ENCODE results near the gene ASF1B. TPM values are rescaled to one million over a fixed set of nuclear protein-coding genes. Genes with fewer than 3 reads are reported as not detected.

The ASF1B gene
- total and polyA plus RNA-seq, 2 donors (not counting 3 experiments of a cell fraction or from before 2014, with no cell fraction given) = 39.1 to 42.4 TPM

DNA sequence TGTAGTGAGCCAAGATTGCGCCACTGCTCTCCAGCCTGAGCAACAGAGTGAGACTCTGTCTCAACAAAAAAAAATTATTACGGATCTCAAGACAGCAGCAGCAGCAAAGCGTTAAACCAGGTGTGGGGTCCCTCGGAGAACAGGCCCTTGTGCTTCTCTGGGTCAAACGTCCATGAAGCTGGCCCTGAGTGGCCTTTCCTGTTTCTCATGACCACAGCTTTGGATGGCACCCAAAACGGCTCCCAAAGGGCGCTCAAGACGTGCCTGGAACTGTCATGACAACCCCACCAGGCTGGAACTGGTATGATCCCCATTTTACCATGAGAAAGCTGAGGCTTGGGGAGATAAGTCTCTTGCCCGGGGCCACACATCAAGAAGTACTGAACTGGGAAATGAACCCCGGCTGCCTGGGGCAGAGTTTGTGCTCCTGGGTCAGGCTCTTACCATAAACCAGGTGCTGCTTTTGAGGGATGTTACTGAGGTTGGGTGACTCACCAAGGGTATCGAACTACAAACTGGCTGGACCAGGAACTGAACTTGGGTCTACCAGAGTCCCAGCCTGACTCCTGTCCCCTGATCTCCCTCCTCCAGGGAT lies 34.2 kb downstream of the ASF1B start:
- no peaks in the 10 kb centered on the region for H4K20me1 ChIP-seq (replicated peaks; ENCODE audit: control insufficient read depth, extremely low read depth, insufficient read depth, low read length)
- no peak overlapping the region for H3K4me3 ChIP-seq (replicated peaks in 1 of 3; ENCODE audit: insufficient read depth in 1 of 3, low read depth in 1 of 3, low read length in 3 of 3)
- dilution Hi-C loops (cut with MboI; ENCODE audit: extremely low pct_ligation_motif_present, low sequenced_read_pairs) = no loop called here
- FAIRE-seq = no peak
- no peaks in the 10 kb centered on the region for H3K4me1 ChIP-seq (ENCODE audit: control insufficient read depth, extremely low read depth, insufficient read depth, low read length)
- no peak for TF ChIP-seq FOS (IDR thresholded peaks at IDR 0.05; ENCODE audit: borderline replicate concordance, insufficient read depth, low read length)
- no peak for TF ChIP-seq GATA2 (IDR thresholded peaks at IDR 0.05; ENCODE audit: insufficient read depth, insufficient read length, low read depth, low read length)
- TF ChIP-seq MYC (IDR thresholded peaks at IDR 0.05; ENCODE audit: low read depth, low read length) = no peak
- TF ChIP-seq, protein P1, sequence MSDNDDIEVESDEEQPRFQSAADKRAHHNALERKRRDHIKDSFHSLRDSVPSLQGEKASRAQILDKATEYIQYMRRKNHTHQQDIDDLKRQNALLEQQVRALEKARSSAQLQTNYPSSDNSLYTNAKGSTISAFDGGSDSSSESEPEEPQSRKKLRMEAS (IDR thresholded peaks at IDR 0.05; ENCODE audit: insufficient read depth, insufficient read length) = no peak
- H3K9me1 ChIP-seq (replicated peaks; ENCODE audit: control insufficient read depth, extremely low read depth, insufficient read depth, low read length) = no peaks in the 10 kb centered on the region
- H3K36me3 ChIP-seq (ENCODE audit: control insufficient read depth in 2 of 2, extremely low read depth in 1 of 2, insufficient read depth in 2 of 2, low read length in 2 of 2) = peaks cover 0 to 23% of the 10 kb centered on the region in 2 experiments
- no peaks in the 10 kb centered on the region for H3K79me2 ChIP-seq (ENCODE audit: control insufficient read depth, insufficient read depth, low read length)
- no peak overlapping the region for H3K27ac ChIP-seq (ENCODE audit: insufficient read depth, low read depth, low read length)
- CTCF ChIA-PET = interaction anchor here (1.7 kb wide), 1 partner anchor 21 kb away, joined by 5 read pairs; no protein-coding TSS in a partner anchor
- H3K27me3 ChIP-seq (ENCODE audit: control insufficient read depth in 2 of 2, insufficient read depth in 2 of 2, low read length in 2 of 2) = no peaks in the 10 kb centered on the region
- intact Hi-C loops (cut with micrococcal nuclease) = no loop called here
- no peak overlapping the region for H3K9ac ChIP-seq (replicated peaks; ENCODE audit: extremely low read depth, insufficient read depth, low read length)
- POLR2A ChIA-PET = no interaction called here
- no peak overlapping the region for H3K4me2 ChIP-seq (ENCODE audit: insufficient read depth, low read length)
- no peak for DNase-seq (ENCODE audit: low read depth, low spot score)
- H2AFZ ChIP-seq (ENCODE audit: low read depth, low read length) = no peak overlapping the region
- no peaks in the 10 kb centered on the region for H3K9me3 ChIP-seq (replicated peaks; ENCODE audit: control insufficient read depth, insufficient read depth, low read length)
- BruUV-seq (replicated peaks) = no TSS peak

DNA sequence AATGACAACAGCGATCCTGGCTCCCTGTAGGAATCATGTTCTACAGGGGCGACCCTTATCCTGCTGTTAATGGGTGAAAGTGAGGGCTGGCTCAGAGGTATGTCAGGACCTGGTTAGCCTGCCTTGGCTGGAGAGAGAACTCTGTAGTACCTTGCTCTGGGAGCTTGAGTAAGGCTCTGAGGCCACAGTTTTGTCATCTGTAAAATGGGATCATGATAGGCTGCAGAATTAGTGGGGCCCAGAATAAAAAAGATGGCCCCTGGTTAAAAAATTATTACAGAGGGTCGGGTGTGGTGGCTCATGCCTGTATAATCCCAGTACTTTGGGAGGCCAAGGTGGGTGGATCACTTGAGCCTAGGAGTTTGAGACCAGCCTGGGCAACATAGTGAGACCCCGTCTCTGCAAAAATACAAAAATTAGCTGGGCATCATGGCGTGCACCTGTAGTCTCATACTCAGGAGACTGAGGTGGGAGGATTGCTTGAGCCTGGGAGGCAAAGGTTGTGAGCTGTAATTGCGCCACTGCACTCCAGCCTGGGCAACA lies 35.3 kb downstream of the ASF1B start:
- CTCF ChIA-PET = no interaction called here
- Histone ChIP-seq H4K20me1 (replicated peaks; ENCODE audit: control insufficient read depth, extremely low read depth, insufficient read depth, low read length) (no peaks in the 10 kb centered on the region), H3K79me2 (ENCODE audit: control insufficient read depth, insufficient read depth, low read length) (no peaks in the 10 kb centered on the region), H3K9me1 (replicated peaks; ENCODE audit: control insufficient read depth, extremely low read depth, insufficient read depth, low read length) (no peaks in the 10 kb centered on the region), H3K4me1 (ENCODE audit: control insufficient read depth, extremely low read depth, insufficient read depth, low read length) (no peaks in the 10 kb centered on the region), H2AFZ (ENCODE audit: low read depth, low read length) (no peak overlapping the region), H3K9ac (replicated peaks; ENCODE audit: extremely low read depth, insufficient read depth, low read length) (no peak overlapping the region), H3K4me2 (ENCODE audit: insufficient read depth, low read length) (no peak overlapping the region), H3K9me3 (replicated peaks; ENCODE audit: control insufficient read depth, insufficient read depth, low read length) (no peaks in the 10 kb centered on the region), H3K27me3 (ENCODE audit: control insufficient read depth in 2 of 2, insufficient read depth in 2 of 2, low read length in 2 of 2) (no peaks in the 10 kb centered on the region), H3K27ac (ENCODE audit: insufficient read depth, low read depth, low read length) (no peak overlapping the region), H3K36me3 (ENCODE audit: control insufficient read depth in 2 of 2, extremely low read depth in 1 of 2, insufficient read depth in 2 of 2, low read length in 2 of 2) (peaks cover 0 to 24% of the 10 kb centered on the region in 2 experiments), H3K4me3 (replicated peaks in 1 of 3; ENCODE audit: insufficient read depth in 1 of 3, low read depth in 1 of 3, low read length in 3 of 3) (no peak overlapping the region)
- FAIRE-seq (no peak), DNase-seq (ENCODE audit: low read depth, low spot score) (no peak)
- POLR2A ChIA-PET = no interaction called here
- intact Hi-C loops (cut with micrococcal nuclease) = no loop called here
- dilution Hi-C loops (cut with MboI; ENCODE audit: extremely low pct_ligation_motif_present, low sequenced_read_pairs) = no loop called here
- no TSS peak for BruUV-seq (replicated peaks)
- TF ChIP-seq, protein P2, sequence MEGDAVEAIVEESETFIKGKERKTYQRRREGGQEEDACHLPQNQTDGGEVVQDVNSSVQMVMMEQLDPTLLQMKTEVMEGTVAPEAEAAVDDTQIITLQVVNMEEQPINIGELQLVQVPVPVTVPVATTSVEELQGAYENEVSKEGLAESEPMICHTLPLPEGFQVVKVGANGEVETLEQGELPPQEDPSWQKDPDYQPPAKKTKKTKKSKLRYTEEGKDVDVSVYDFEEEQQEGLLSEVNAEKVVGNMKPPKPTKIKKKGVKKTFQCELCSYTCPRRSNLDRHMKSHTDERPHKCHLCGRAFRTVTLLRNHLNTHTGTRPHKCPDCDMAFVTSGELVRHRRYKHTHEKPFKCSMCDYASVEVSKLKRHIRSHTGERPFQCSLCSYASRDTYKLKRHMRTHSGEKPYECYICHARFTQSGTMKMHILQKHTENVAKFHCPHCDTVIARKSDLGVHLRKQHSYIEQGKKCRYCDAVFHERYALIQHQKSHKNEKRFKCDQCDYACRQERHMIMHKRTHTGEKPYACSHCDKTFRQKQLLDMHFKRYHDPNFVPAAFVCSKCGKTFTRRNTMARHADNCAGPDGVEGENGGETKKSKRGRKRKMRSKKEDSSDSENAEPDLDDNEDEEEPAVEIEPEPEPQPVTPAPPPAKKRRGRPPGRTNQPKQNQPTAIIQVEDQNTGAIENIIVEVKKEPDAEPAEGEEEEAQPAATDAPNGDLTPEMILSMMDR (IDR thresholded peaks at IDR 0.05; ENCODE audit: extremely low read depth in 1 of 2, insufficient read depth in 1 of 2, low read depth in 1 of 2, low read length in 2 of 2) = no peak
- TF ChIP-seq, protein P1 (IDR thresholded peaks at IDR 0.05; ENCODE audit: insufficient read depth, insufficient read length) = no peak
- TF ChIP-seq POLR2AphosphoS5 (IDR thresholded peaks at IDR 0.05; ENCODE audit: insufficient read depth, low read depth, low read length) = no peak
- TF ChIP-seq GATA2 (IDR thresholded peaks at IDR 0.05; ENCODE audit: insufficient read depth, insufficient read length, low read depth, low read length) = no peak
- no peak for TF ChIP-seq EZH2 (IDR thresholded peaks at IDR 0.05; ENCODE audit: borderline replicate concordance, low read depth, low read length, severe bottlenecking)
- TF ChIP-seq POLR2A (IDR thresholded peaks at IDR 0.05; ENCODE audit: low read depth, low read length) = no peak
- no peak for TF ChIP-seq JUN (IDR thresholded peaks at IDR 0.05; ENCODE audit: borderline replicate concordance, insufficient read depth, insufficient read length, low read depth)
- no peak for TF ChIP-seq MYC (IDR thresholded peaks at IDR 0.05; ENCODE audit: low read depth, low read length)
- TF ChIP-seq FOS (IDR thresholded peaks at IDR 0.05; ENCODE audit: borderline replicate concordance, insufficient read depth, low read length) = no peak
